ENCODE results near the gene GZMM.

The GZMM gene

DNA sequence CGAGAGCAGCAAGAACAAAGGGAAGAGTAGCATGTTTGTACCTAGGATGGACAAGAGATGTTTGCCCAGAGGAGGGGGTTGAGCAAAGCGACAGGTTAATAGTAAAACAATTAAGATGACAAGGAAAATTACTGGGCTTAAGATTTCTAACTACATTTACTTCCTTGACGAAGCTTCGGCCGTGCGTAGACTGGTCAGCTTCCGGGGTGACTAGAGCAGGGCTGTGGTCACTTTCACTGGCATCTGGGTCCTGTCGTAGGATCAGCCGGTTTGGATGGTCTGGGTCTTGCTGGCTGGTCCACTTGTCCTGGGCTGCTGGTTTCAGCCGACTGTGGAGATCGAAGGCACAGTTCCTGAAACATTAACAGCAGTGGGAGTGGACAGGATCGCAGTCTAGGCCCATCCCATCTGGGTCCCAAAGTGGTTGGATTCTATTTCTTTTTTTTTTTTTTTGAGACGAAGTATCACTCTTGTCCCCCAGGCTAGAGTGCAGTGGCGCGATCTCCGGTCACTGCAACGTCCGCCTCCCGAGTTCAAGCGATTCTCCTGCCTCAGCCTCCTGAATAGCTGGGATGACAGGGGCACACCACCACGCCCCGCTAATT lies 23.5 kb downstream of the GZMM start:
- no peak for DNase-seq

DNA sequence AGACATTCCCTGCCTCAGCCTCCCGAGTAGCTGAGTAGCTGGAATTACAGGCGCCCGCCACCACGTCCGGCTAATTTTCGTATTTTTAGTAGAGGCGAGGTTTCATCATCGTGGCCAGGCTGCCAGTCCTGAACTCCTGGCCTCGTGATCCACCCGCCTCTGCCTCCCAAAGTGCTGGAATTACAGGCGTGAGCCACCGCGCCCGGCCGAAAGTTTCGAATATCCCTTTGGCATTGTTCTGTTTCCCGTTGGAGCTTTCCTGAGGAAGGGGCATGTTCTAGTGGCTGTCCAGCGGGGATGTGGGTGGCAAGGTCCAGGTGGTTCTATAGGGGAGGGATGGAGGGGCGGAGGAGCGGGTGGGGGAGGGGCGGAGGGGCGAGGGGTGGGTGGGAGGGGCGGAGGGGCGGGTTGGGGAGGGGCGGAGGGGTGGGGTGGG lies 26.4 kb downstream of the GZMM start:
- no peak for DNase-seq

DNA sequence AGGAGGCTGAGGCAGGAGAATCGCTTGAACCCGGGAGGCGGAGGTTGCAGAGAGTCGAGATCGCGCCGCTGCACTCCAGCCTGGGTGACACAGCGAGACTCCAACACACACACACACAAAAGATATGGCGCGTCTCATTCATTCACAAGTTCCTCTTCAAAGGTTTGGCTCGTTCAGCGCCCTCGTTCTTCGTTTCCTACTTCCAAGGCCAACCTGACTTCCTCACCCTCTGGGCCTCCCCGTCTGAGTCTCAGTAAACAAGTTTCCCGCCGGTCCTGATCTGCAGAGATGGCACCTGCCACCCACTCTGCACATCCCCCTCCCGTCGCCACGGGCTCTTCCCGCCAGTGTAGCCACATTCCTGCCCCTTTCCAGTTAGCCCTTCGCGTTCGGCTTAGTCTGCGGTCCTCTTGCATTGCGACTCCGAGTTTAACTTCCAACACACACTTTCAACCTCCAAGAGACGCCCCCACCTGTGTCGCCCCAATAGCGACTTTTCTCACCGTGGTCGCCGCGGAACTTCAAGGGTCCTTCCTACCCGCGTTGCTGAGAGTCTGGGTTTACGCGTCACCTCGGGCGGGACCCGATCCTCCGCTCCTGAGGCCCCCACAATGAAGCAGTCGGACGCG lies 27.2 kb downstream of the GZMM start:
- peak; percentile 68 for DNase-seq

DNA sequence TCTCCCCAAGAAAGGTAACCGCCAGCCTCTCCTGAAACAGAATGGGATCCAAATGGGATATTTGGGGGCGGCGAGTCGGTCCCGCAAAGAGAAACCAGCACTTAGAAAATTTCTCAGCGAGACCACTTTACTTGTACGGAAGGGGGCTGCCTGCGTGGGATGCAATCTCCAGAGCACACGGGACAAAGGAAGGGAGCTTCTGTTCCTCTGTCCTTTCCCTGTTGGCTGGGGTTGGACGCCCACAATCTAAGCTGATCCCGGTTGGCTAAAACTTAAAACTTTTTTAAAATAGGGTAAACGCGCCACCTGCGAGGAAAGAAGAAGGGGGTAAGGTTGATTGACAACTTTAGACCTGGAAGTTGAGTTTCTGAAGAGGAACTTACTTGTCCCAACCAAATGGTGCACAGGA lies 27.7 kb downstream of the GZMM start:
- DNase-seq: no peak

DNA sequence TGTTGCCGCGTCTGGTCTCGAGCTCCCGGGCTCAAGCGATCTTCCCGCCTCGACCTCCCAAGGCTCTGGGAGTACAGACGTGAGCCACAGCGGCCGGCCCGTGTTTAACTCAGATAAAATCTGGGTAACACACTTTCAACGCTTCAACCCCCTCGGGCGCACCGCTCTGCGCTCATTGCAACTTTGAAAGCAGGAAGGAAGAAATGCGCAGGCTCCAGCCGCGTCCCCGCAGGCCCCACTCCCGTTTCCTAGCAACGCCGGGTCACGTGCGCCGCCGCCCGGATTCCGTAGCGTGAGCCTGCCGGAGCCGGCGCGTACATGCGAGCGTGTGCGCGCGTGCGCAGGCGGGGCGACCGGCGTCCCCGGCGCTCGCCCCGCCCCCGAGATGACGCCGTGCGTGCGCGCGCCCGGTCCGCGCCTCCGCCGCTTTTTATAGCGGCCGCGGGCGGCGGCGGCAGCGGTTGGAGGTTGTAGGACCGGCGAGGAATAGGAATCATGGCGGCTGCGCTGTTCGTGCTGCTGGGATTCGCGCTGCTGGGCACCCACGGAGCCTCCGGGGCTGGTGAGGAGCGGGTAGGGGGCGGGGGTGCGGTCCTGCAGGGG lies 28.4 kb downstream of the GZMM start, which contains the start of gene BSG:
BSG (plus strand) TSS at position 457 of the 603 bp plus-strand sequence; CDS start at position 496, 39 bp downstream.
- DNase-seq: peak; percentile 98

GRCh38 chr19:572743-573518 lies 29.1 kb downstream of the GZMM start:
- no peak for DNase-seq

DNA sequence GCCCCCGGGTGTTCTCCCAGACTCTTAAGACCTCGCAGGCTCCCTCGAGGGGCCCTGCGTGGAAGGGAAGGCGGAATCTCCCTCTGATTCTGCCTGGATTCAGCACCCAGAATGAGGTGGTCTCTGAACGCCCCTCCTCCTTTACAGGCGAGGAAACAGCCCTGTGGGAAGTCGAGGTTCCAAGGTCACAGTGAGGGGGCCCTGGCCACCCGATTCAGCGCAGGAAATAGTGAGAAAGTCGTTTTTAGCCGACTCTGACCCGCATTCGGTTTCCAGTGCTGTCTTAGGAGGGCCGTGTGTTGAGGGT lies 29.6 kb downstream of the GZMM start:
- DNase-seq: no peak

GRCh38 chr19:574658-575526 lies 31.0 kb downstream of the GZMM start:
- DNase-seq: no peak

- no peak for DNase-seq
These were observed 32.0 kb downstream of the GZMM start for GRCh38 chr19:575527-576506.

GRCh38 chr19:576768-577438 lies 33.0 kb downstream of the GZMM start:
- no peak for DNase-seq

- no peak for DNase-seq
These were observed 33.9 kb downstream of the GZMM start for GRCh38 chr19:577439-578392.

GRCh38 chr19:579111-579841 lies 35.4 kb downstream of the GZMM start:
- DNase-seq: no peak

- DNase-seq: no peak
These were observed 35.9 kb downstream of the GZMM start for GRCh38 chr19:579842-580155.

DNA sequence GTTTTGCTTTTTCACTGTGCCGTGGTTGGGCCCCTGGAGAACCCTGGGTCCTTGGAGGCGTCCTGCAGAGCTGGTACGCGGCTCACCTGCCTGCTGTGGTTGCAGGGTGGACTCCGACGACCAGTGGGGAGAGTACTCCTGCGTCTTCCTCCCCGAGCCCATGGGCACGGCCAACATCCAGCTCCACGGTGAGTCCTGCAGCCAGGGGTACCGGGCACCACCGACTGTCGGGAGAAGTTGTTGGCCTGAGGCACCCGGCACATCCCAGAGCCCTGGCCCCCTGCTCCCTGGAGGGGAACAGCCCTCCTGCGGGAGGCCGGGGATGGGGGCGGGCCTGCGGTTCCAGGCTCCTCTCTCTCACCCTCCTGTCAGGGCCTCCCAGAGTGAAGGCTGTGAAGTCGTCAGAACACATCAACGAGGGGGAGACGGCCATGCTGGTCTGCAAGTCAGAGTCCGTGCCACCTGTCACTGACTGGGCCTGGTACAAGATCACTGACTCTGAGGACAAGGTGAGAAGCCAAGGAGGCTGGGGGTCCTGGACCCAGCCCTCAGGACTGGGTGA lies 36.5 kb downstream of the GZMM start:
- DNase-seq: no peak

- no peak for DNase-seq
These were observed 37.7 kb downstream of the GZMM start for GRCh38 chr19:581399-582111.

DNA sequence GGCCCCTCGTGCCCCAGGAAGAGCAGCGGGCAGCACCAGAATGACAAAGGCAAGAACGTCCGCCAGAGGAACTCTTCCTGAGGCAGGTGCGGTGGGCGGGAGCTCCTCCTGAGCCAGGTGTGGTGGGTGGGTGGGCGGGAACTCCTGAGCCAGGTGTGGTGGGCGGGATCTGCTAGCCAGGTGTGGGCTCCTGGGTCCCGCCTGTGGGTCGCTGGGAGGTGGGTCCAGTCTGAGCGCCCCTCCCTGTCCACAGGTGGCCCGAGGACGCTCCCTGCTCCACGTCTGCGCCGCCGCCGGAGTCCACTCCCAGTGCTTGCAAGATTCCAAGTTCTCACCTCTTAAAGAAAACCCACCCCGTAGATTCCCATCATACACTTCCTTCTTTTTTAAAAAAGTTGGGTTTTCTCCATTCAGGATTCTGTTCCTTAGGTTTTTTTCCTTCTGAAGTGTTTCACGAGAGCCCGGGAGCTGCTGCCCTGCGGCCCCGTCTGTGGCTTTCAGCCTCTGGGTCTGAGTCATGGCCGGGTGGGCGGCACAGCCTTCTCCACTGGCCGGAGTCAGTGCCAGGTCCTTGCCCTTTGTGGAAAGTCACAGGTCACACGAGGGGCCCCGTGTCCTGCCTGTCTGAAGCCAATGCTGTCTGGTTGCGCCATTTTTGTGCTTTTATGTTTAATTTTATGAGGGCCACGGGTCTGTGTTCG lies 38.8 kb downstream of the GZMM start:
- DNase-seq: no peak

GRCh38 chr19:583198-583967 lies 39.5 kb downstream of the GZMM start:
- DNase-seq: no peak
